Endodermal cell (in vitro differentiated cells): ENCODE measurements around the gene KIF6. TPM values are rescaled to one million over a fixed set of nuclear protein-coding genes. Genes with fewer than 3 reads are reported as not detected.

Experiments used
- DNase-seq: peaks from one replicate; pipeline ENCODE4 v3.0.0-alpha.2; 2017
- H3K27ac ChIP-seq: 2 replicates; pipeline ENCODE4 v1.5.1; 2013; ENCODE audit warnings: mild to moderate bottlenecking, low read depth, low read length, moderate library complexity
- H3K27me3 ChIP-seq: 2 replicates; pipeline ENCODE4 v1.6.1; 2013; ENCODE audit warnings: mild to moderate bottlenecking, low read length, moderate library complexity; ENCODE audit not compliant: insufficient read depth, control insufficient read depth, poor library complexity, severe bottlenecking
- H3K36me3 ChIP-seq: 2 replicates; pipeline ENCODE4 v1.7.0; 2013; ENCODE audit warnings: mild to moderate bottlenecking, low read length, moderate library complexity; ENCODE audit not compliant: control insufficient read depth, insufficient read depth
- H3K4me1 ChIP-seq: one replicate; pipeline ENCODE4 v1.7.0; 2013; ENCODE audit warnings: low read length; ENCODE audit not compliant: control insufficient read depth, insufficient read depth
- H3K4me3 ChIP-seq: 2 replicates; pipeline ENCODE4 v1.5.1; 2013; ENCODE audit warnings: mild to moderate bottlenecking, low read length, moderate library complexity
- H3K9ac ChIP-seq: 2 replicates; pipeline ENCODE4 v1.6.1; 2013; ENCODE audit warnings: mild to moderate bottlenecking, low read length, moderate library complexity; ENCODE audit not compliant: poor library complexity, severe bottlenecking; ENCODE audit errors: extremely low read depth
- H3K9me3 ChIP-seq: 2 replicates; pipeline ENCODE4 v1.6.1; 2013; ENCODE audit warnings: mild to moderate bottlenecking, low read length, moderate library complexity; ENCODE audit not compliant: control insufficient read depth
- H3K27ac Mint-ChIP-seq: 2 replicates; pipeline ENCODE4 v1.8.0; 2020; ENCODE audit warnings: mixed read lengths
- H3K27me3 Mint-ChIP-seq: 2 replicates; pipeline ENCODE4 v1.8.0; 2021; ENCODE audit warnings: mild to moderate bottlenecking, mixed read lengths; ENCODE audit not compliant: insufficient read depth
- H3K36me3 Mint-ChIP-seq: 2 replicates; pipeline ENCODE4 v1.8.0; 2020; ENCODE audit warnings: low read depth, mixed read lengths
- H3K4me1 Mint-ChIP-seq: 2 replicates; pipeline ENCODE4 v1.8.0; 2020; ENCODE audit warnings: mixed read lengths
- H3K4me3 Mint-ChIP-seq: 2 replicates; pipeline ENCODE4 v1.8.0; 2020; ENCODE audit warnings: mild to moderate bottlenecking, moderate library complexity, mixed read lengths
- H3K9me3 Mint-ChIP-seq: 2 replicates; pipeline ENCODE4 v1.8.0; 2020; ENCODE audit warnings: mild to moderate bottlenecking, mixed read lengths
- WGBS, 2 experiments: methylation state at CpG; one replicate each; pipeline versions ENCODE4 v1.1.5 to v1.1.7; 2013; ENCODE audit warnings: missing lambda C conversion rate in 2 of 2, mixed read lengths in 1 of 2; ENCODE audit not compliant: insufficient coverage in 1 of 2, insufficient read length in 1 of 2; 5-methylcytosine and 5-hydroxymethylcytosine counted together
- total RNA-seq, 2 donors: library from RNA; stranded (reverse); fragmentation: NEBNext Ultra II Directional in 1 of 2; extraction: Animal tissue kit (Norgen Biotek cat#: 25700) in 1 of 2; gene quantifications; 2 replicates in 1 of 2; 3 replicates in 1 of 2; pipeline ENCODE4 v1.2.1, GENCODE V29; 2021
- TF ChIP-seq, protein P1 (sequence below): fragments of 200-600 bp; sonication (generic); conservative IDR thresholded peaks from 2 replicates; pipeline ENCODE4 v1.5.0; 2021; ENCODE audit warnings: antibody characterized with exemption, mild to moderate bottlenecking

Gene KIF6
- total RNA-seq, 2 donors from 2014 or later = 0.62 to 1.1 TPM

DNA sequence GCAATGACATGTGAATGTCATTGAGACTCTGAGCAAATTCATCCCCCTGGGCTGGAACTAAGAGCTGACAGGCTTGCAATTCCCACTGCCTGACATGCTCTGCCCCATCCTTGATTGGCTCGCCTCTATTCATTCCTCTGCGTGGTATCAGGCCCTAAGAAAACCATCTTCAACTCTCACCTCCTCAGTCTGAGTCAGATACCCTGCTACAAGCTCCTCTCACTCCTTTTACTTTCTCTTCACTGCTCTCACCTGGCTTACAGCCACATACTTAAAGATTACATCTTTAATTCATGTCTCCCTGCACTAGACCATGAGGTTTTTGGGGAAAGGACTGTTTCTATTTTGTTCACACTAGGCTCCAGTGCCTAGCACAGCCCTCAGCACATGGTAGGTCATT, 131.6 kb downstream of the KIF6 start:
- WGBS, 2 experiments = 79 to 100% methylated on average over 1 to 2 of the region's 2 CpGs
- H3K4me3 Mint-ChIP-seq = no peak overlapping the region
- TF ChIP-seq, protein P1, sequence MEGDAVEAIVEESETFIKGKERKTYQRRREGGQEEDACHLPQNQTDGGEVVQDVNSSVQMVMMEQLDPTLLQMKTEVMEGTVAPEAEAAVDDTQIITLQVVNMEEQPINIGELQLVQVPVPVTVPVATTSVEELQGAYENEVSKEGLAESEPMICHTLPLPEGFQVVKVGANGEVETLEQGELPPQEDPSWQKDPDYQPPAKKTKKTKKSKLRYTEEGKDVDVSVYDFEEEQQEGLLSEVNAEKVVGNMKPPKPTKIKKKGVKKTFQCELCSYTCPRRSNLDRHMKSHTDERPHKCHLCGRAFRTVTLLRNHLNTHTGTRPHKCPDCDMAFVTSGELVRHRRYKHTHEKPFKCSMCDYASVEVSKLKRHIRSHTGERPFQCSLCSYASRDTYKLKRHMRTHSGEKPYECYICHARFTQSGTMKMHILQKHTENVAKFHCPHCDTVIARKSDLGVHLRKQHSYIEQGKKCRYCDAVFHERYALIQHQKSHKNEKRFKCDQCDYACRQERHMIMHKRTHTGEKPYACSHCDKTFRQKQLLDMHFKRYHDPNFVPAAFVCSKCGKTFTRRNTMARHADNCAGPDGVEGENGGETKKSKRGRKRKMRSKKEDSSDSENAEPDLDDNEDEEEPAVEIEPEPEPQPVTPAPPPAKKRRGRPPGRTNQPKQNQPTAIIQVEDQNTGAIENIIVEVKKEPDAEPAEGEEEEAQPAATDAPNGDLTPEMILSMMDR = no peak
- H3K4me1 ChIP-seq = no peaks in the 10 kb centered on the region
- H3K9me3 ChIP-seq = no peaks in the 10 kb centered on the region
- no peak overlapping the region for H3K9ac ChIP-seq
- H3K36me3 ChIP-seq = no peaks in the 10 kb centered on the region
- peaks cover 2% of the 10 kb centered on the region for H3K36me3 Mint-ChIP-seq
- no peaks in the 10 kb centered on the region for H3K27me3 Mint-ChIP-seq
- no peaks in the 10 kb centered on the region for H3K27me3 ChIP-seq
- H3K4me1 Mint-ChIP-seq = peaks cover 7% of the 10 kb centered on the region
- H3K9me3 Mint-ChIP-seq = peaks cover 3% of the 10 kb centered on the region
- H3K27ac Mint-ChIP-seq = no peak overlapping the region
- DNase-seq = no peak
- no peak overlapping the region for H3K27ac ChIP-seq
- H3K4me3 ChIP-seq = no peak overlapping the region

DNA sequence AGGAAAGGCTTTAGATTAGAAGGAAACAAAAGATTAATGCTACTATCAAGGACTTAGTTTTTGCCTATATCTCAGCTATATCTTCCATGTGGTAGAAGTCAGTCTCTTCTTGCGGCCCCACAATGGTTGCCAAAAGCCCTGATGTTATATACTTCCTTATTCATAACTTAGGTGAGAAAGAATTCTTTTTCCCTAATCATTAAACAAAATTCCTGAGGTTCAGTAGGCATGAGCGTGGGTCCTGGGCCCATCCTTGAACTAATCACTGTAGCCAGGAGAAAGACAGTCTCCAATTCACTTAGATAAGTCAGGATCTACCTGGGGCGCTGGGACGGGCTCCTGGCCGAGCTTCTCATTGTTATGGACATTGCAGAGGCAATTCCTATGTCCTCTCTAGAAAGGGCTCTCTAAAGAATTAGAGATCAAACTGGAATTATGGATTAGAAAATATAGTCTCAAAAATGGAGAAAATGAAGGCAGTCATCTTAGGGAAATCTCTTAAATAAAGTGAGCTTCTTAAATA, 134.3 kb downstream of the KIF6 start:
- TF ChIP-seq, protein P1 = no peak
- Histone ChIP-seq H3K9ac (no peak overlapping the region), H3K9me3 (no peaks in the 10 kb centered on the region), H3K27me3 (no peaks in the 10 kb centered on the region), H3K36me3 (no peaks in the 10 kb centered on the region), H3K4me1 (no peaks in the 10 kb centered on the region), H3K27ac (no peak overlapping the region), H3K4me3 (no peak overlapping the region)
- H3K27me3 Mint-ChIP-seq = no peaks in the 10 kb centered on the region
- no peaks in the 10 kb centered on the region for H3K36me3 Mint-ChIP-seq
- no peak overlapping the region for H3K27ac Mint-ChIP-seq
- 80 to 89% methylated on average over 2 to 5 of the region's 5 CpGs for WGBS, 2 experiments
- DNase-seq = peak; percentile 63
- no peaks in the 10 kb centered on the region for H3K9me3 Mint-ChIP-seq
- H3K4me3 Mint-ChIP-seq = no peak overlapping the region
- peaks cover 7% of the 10 kb centered on the region for H3K4me1 Mint-ChIP-seq

DNA sequence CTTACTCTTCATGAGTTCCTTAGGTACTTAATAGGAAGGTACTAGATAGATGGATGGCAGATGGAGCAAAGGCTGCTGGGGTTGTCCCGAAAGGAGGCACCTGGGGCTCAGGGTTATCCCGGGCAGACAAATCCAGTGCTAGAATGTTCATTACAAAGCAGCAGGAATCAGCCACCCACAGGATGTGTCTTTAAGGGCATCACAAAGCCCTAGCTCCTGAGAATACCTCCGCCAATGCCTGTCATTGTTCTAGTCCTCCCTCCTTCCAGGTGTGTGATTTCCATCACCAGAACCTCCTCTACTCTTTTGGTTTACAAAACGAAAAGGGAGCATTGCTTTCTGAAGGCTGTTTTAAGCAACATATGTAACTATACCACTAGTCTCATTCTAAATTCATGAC, 138.1 kb downstream of the KIF6 start:
- Mint-ChIP-seq H3K9me3 (no peaks in the 10 kb centered on the region), H3K4me3 (no peak overlapping the region), H3K4me1 (peaks cover 2% of the 10 kb centered on the region), H3K36me3 (no peaks in the 10 kb centered on the region), H3K27me3 (peaks cover 2% of the 10 kb centered on the region), H3K27ac (no peak overlapping the region)
- H3K27me3 ChIP-seq = no peaks in the 10 kb centered on the region
- no peaks in the 10 kb centered on the region for H3K9me3 ChIP-seq
- H3K4me1 ChIP-seq = no peaks in the 10 kb centered on the region
- TF ChIP-seq, protein P1 = no peak
- 73 to 84% methylated on average over 3 to 4 of the region's 4 CpGs for WGBS, 2 experiments
- H3K9ac ChIP-seq = no peak overlapping the region
- no peaks in the 10 kb centered on the region for H3K36me3 ChIP-seq
- no peak overlapping the region for H3K4me3 ChIP-seq
- peak; percentile 47 for DNase-seq
- H3K27ac ChIP-seq = no peak overlapping the region
